Skin epidermis (tissue), 12 donors: Measurements from ENCODE around the gene AIG1.

Experiments
- H3K27ac ChIP-seq, 21 experiments: fragments of 200-600 bp; sonication (generic) in 11 of 21; one replicate each; pipeline ENCODE4 v1.5.0; 2020; ENCODE audit warnings: mild to moderate bottlenecking in 3 of 21, inconsistent platforms in 2 of 21, moderate library complexity in 2 of 21
- H3K4me3 ChIP-seq, 7 experiments: fragments of 200-600 bp; sonication (generic) in 2 of 7; one replicate each; pipeline ENCODE4 v1.5.0; 2020; ENCODE audit warnings: inconsistent platforms in 2 of 7, mild to moderate bottlenecking in 2 of 7, moderate library complexity in 1 of 7

AIG1 gene

DNA sequence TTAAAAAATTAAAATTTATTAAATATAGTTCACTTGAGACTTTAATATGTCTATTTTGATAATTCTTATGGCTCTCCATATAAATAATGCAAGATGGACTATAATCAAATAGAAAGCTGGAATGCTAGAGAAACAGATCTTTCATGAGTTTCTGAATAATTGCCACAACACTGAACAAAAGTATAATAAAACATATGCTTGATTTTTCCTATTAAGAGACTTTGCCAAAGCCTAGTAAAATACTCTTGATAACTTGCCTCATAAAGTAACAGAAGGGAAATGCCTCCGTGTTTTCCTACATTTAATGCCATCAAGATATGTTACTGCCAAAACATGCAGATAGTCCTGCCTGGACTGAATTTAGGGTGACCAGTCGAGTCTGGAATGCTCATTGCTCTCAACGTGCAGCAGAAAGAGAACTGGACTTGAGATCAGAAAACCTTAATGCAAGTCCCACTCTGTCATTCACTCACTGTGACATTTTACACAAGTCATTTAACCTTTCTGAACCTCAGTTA lies 153.2 kb downstream of the AIG1 start:
- Histone ChIP-seq H3K4me3 (no peak overlapping the region), H3K27ac (peak overlapping the region in 1 of 21 experiments; percentile 14)

GRCh38 chr6:143215363-143215762 lies 154.7 kb downstream of the AIG1 start:
- Histone ChIP-seq H3K27ac (peak overlapping the region in 1 of 21 experiments; percentile 1), H3K4me3 (no peak overlapping the region)

DNA sequence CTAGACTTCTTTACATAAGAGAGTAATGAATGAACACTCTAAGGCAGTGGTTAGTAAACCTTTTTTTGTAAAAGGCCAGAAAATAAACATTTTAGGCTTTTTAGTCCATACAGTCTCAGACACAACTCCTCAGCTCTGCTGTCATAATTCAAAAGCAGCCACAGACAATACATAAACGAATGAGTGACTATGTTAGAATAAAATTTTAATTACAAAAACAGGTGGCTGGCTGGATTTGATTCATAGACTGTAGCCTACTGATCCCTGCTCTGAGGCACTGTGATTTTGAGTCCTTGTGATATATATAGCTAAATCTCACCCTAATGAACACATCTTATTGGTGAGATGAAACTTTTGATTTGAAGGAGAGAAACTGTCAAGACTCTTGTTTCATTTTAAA lies 155.1 kb downstream of the AIG1 start:
- H3K4me3 ChIP-seq, result no peak overlapping the region
- no peak overlapping the region for H3K27ac ChIP-seq

DNA sequence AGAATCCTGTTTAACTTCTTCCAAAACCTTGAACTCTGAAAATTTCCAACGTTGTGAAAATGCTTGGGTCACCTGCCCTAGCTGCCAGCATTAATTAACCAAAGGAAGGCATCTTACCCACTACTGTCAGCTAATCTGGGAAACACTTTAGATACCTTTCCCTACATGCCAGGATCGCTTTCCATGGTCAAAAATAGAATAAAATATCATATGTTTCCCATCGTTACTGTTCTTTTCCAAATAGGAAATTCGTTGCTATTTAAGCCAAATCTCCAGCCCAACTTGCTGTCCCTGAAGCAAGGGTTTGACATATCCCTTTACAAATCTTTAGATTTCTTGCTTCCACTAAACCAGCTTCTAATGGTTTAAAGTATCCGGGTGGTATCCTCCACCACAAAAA lies 157.5 kb downstream of the AIG1 start:
- no peak overlapping the region for H3K27ac ChIP-seq
- no peak overlapping the region for H3K4me3 ChIP-seq

- no peak overlapping the region for H3K4me3 ChIP-seq
- H3K27ac ChIP-seq, result no peak overlapping the region
Measured at GRCh38 chr6:143221698-143222097, 161.0 kb downstream of the AIG1 start.

- H3K27ac ChIP-seq, result peak overlapping the region in 1 of 21 experiments; percentile 53
- H3K4me3 ChIP-seq, result no peak overlapping the region
Measured at GRCh38 chr6:143222310-143222709, 161.6 kb downstream of the AIG1 start.

GRCh38 chr6:143222801-143223231 lies 162.1 kb downstream of the AIG1 start:
- Histone ChIP-seq H3K27ac (no peak overlapping the region), H3K4me3 (no peak overlapping the region)

DNA sequence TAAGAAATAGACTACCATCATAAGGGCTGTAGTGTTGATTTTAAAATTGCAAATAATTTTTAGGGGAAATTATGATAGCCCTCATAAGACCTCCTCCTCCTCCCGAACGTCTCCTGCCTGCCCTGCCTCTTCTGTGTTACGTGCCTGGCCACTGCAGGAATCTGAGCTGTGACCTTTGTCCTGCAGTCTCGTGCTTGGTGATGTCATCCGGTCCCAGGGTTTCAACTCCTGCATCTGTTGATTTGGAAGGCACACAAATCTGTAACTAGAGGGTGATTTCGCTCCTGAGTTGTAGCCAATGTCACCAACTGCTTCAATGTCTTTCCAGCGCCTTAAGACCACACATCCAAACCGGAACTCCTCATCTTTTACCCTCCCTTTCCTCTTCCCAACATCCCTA lies 163.2 kb downstream of the AIG1 start:
- H3K27ac ChIP-seq, result no peak overlapping the region
- H3K4me3 ChIP-seq, result no peak overlapping the region

DNA sequence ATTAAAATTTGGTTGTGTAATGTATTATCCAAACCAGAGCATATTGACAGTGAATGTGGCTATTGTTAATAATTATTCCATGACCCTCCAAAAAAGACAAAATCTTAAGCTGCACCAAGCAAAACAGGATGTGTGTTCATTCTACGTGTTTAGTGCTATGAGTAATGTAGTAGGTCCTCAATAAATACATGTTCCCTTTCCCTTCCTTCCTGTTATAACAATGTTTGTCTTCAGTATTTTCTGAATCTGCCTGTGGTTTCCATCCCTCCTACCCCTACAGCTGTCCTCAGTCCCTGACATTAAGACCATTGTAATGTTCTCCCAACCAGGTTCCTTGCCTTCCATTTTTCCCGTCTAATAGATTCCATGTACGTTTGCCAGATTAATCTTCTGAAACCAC lies 163.8 kb downstream of the AIG1 start:
- Histone ChIP-seq H3K27ac (no peak overlapping the region), H3K4me3 (no peak overlapping the region)

DNA sequence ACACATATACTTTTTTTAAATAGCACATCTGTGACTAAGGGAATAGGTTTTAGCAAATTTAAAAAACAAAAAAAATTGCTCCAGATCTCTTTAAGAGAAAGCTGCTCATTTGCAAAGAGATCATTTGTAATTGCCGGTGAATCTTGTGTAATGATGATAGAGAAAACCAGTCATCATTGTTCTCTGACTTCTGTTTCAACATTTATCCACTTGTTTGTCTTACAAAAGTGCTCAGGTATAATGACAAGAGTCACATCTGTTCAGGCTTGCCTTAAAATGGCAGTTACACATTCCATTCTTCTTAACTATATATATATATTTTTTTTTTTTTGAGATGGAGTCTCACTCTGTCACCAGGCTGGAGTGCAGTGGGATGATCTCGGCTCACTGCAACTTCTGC lies 165.2 kb downstream of the AIG1 start:
- Histone ChIP-seq H3K27ac (peak overlapping the region in 1 of 21 experiments; percentile 38), H3K4me3 (no peak overlapping the region)

DNA sequence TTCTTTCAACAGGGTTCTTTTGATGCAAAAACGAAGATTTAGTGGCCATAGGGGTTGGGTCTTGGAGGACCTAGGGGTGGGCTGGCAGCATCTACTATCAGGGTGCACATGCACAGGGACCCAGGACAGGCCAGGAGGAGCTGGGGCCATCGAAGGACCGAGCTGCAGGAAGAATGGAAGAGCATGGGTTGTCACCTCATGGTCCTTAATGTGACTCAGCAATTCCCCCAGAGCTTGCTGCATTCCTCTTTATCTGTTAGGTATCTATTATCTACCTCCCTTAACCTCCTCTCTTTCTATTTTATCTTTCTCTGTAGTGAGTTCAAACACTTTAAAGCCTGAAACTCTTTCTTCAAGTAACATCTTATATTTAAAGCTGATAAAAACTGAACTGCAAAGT lies 167.0 kb downstream of the AIG1 start:
- Histone ChIP-seq H3K27ac (no peak overlapping the region), H3K4me3 (no peak overlapping the region)

DNA sequence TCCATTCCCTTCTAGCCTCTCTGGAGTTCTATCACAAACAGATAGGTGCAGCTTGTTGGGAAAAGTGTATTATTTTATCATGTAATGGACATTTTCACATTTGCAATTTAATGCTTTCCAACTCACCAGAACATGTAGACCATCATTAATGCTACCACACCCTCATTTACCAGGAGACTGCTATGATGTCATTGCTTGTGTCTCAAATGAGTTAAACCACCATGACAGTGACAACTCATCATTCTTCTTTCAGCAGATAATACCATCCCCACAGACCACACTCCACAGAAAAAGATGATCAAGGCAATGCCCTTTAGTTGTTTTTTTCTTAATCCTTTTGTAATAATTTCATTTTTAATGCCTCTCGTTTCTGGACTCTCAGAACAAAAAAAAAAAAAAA lies 168.7 kb downstream of the AIG1 start:
- Histone ChIP-seq H3K4me3 (no peak overlapping the region), H3K27ac (no peak overlapping the region)

DNA sequence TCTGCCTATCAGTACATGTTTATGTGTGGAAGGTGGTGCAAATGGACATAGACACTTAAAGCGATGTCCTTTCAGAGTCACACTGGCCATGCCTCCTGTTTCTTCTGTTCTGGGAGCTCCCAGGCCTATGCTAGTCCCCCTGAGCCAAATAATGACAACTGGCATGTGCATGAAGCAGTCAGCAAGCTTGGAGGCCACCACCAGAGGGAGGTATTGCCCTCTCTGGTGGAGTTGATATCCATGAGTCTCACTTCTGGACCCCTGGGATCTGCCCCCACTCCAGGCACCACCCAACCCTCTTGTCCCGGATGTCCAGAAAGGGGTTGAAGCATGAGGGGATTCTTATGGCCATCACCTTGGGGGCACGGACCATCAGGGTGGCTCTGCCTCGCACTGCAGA lies 172.2 kb downstream of the AIG1 start:
- Histone ChIP-seq H3K4me3 (no peak overlapping the region), H3K27ac (no peak overlapping the region)

- Histone ChIP-seq H3K27ac (no peak overlapping the region), H3K4me3 (no peak overlapping the region)
Measured at GRCh38 chr6:143233554-143234285, 173.0 kb downstream of the AIG1 start.

- no peak overlapping the region for H3K27ac ChIP-seq
Measured at GRCh38 chr6:143234734-143235133, 174.0 kb downstream of the AIG1 start.

GRCh38 chr6:143236151-143236798 lies 175.6 kb downstream of the AIG1 start:
- H3K27ac ChIP-seq, result no peak overlapping the region

More at GRCh38 chr6:143234734-143235133, 174.0 kb downstream of the AIG1 start:
- H3K4me3 ChIP-seq, result no peak overlapping the region

DNA sequence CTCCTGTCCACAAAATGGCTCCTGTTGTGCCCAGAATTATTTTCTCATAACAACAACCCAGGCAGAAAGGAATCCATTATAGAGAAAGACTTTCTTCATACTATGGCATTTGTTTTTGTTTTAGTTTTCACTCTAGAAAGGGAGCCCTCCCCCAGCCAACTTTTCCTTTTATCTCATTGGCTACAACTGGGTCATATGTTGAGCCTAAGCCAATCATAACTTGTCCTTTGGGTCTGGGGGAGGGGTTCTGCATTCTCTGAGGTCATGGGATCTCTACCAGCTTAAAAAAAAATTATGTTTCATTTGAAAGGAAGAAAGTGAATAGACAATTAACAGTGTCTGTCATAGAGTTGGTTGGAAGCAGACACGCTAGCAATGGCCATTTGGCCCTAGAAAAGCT lies 177.6 kb downstream of the AIG1 start:
- H3K27ac ChIP-seq, result no peak overlapping the region
- H3K4me3 ChIP-seq, result no peak overlapping the region

More at GRCh38 chr6:143236151-143236798, 175.6 kb downstream of the AIG1 start:
- H3K4me3 ChIP-seq, result no peak overlapping the region

DNA sequence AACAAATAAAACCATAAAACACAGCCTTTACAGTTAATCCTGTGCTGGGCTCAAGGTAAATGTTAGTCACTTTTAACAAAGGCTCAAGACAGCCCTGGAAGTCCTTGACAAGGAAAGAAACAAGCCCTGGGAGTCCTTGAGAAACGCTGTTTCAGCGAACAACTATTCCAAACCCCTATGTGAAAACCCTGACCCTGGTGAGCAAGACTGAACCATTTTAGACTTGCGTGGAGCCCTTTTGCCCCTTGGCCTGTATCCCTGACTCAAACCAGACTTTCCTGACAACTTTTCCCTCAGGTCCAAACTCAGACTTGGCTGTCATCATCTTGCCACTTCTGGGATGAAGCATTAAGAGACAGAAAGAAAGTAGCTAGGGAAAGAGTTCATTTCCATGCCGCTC lies 180.4 kb downstream of the AIG1 start:
- Histone ChIP-seq H3K4me3 (no peak overlapping the region), H3K27ac (no peak overlapping the region)

DNA sequence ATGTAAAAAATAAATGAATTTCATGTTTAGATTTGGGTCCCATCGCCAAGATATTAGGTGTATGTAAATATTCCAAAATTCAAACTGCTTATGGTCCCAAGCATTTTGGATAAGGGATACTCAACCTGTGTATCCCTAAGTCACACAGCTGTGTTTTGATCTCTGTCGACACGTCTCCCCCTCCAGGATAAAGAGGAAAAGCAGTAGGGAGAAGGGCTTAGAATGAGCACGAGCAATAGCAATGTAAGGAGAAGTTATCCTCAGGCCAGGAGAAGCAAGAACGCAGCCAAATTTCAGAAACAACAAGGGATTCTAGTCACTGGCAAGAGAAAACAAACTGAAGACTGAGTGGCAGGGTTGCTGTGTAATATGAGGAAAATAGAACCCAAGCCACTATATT lies 181.2 kb downstream of the AIG1 start:
- no peak overlapping the region for H3K4me3 ChIP-seq
- no peak overlapping the region for H3K27ac ChIP-seq

DNA sequence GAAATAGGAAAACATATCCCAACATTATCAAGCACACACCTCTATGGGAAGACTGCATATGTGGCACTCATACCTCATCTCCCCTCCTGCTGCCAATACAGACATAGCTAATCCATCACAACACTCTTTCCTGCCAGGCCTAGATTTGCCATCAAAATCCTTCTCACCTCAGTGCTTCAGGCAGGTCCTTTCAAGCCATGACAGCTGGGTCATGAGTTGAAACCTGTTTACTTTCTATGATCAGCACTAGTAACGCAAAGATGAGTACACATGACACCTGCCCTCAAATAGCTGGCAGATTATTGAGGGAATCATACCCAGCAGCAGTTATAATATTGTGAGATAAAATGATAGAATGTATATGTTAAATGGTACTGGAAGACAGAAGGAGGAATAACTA lies 183.1 kb downstream of the AIG1 start:
- no peak overlapping the region for H3K4me3 ChIP-seq
- no peak overlapping the region for H3K27ac ChIP-seq

- Histone ChIP-seq H3K27ac (no peak overlapping the region), H3K4me3 (no peak overlapping the region)
Measured at GRCh38 chr6:143245656-143246055, 185.0 kb downstream of the AIG1 start.
